Measurements from ENCODE around the gene ENTR1.

DNA sequence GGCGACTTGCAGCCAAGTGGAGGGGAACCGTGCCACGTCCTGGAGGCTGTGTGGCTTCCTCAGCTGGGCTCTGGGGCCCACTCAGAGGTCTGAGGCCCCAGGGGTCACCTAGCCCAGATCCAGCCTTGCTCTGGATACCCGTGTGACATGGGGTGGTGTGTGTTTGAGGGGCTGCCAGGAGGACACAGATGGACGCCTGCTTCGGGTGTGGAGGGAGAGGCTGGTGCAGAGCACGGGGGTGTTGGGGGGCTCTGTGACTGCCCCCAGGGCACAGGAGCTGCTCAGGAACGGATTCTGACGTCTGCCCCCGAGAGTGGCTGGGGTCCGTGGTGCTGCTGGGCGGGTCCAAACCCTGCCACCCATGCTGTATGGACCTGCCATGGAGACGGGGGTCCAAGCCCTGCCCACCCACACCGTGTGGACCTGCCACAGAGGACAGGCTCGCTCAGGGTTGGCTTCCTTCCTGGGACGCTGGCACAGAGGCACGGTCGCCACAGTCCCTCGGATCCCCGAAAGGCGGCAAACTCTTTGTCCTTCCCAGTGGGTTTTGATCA, 18.7 kb upstream of the ENTR1 start:
- TF ChIP-seq, protein P1, sequence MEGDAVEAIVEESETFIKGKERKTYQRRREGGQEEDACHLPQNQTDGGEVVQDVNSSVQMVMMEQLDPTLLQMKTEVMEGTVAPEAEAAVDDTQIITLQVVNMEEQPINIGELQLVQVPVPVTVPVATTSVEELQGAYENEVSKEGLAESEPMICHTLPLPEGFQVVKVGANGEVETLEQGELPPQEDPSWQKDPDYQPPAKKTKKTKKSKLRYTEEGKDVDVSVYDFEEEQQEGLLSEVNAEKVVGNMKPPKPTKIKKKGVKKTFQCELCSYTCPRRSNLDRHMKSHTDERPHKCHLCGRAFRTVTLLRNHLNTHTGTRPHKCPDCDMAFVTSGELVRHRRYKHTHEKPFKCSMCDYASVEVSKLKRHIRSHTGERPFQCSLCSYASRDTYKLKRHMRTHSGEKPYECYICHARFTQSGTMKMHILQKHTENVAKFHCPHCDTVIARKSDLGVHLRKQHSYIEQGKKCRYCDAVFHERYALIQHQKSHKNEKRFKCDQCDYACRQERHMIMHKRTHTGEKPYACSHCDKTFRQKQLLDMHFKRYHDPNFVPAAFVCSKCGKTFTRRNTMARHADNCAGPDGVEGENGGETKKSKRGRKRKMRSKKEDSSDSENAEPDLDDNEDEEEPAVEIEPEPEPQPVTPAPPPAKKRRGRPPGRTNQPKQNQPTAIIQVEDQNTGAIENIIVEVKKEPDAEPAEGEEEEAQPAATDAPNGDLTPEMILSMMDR (IDR thresholded peaks at IDR 0.05) = no peak
- TF ChIP-seq POLR2AphosphoS5 (IDR thresholded peaks at IDR 0.05) = no peak
- no peak for TF ChIP-seq POLR2A (IDR thresholded peaks at IDR 0.05)
